Activated CD8-positive, alpha-beta T cell treated with anti-CD3 and anti-CD28 coated beads for 36 hours (primary cell): ENCODE measurements around the gene ZNF76. TPM values are rescaled to one million over a fixed set of nuclear protein-coding genes. Genes with fewer than 3 reads are reported as not detected.

ENCODE experiments used
- ATAC-seq: fragments of 200-7000 bp; cut with Tn5 transposase; one replicate; pipeline ENCODE4 v1.10.0; 2021; ENCODE audit warnings: mild to moderate bottlenecking, moderate library complexity
- CTCF ChIA-PET: fragments of 350-600 bp; sonication (Branson Sonifier 250); formaldehyde crosslinking; loops from one replicate; lab custom pipeline; 2021; ENCODE audit warnings: antibody characterized with exemption; lab: Charles Lee
- POLR2A ChIA-PET: fragments of 350-600 bp; sonication (Branson Sonifier 250); formaldehyde crosslinking; loops from one replicate; lab custom pipeline; 2021; ENCODE audit warnings: antibody characterized with exemption; lab: Charles Lee
- DNase-seq: peaks from one replicate; pipeline ENCODE4 v3.0.0-alpha.2; 2020
- H3K27ac Mint-ChIP-seq: one replicate; pipeline ENCODE4 v1.8.0; 2021; ENCODE audit warnings: mild to moderate bottlenecking, mixed read lengths
- H3K27me3 Mint-ChIP-seq: one replicate; pipeline ENCODE4 v1.8.0; 2021; ENCODE audit warnings: mixed read lengths
- H3K36me3 Mint-ChIP-seq: one replicate; pipeline ENCODE4 v1.8.0; 2021; ENCODE audit warnings: low read depth, mixed read lengths
- H3K4me1 Mint-ChIP-seq: one replicate; pipeline ENCODE4 v1.8.0; 2021; ENCODE audit warnings: low read depth, mixed read lengths
- H3K4me3 Mint-ChIP-seq: one replicate; pipeline ENCODE4 v1.8.0; 2021; ENCODE audit warnings: mild to moderate bottlenecking, moderate library complexity, mixed read lengths
- H3K9me3 Mint-ChIP-seq: one replicate; pipeline ENCODE4 v1.8.0; 2021; ENCODE audit warnings: mixed read lengths
- intact Hi-C: fragments of 100-400 bp; cut with micrococcal nuclease; formaldehyde crosslinking; loops from one replicate; pipeline ENCODE4 v1.10.0; 2022
- total RNA-seq, 2 experiments: library from RNA; stranded (reverse); gene quantifications; one replicate each; pipeline ENCODE4 v1.2.3, GENCODE V29; 2021
- TF ChIP-seq, protein P1 (sequence below): fragments of 200-600 bp; IDR thresholded peaks from one replicate; pipeline ENCODE4 v1.8.0; 2022; ENCODE audit warnings: antibody characterized with exemption, mild to moderate bottlenecking

ZNF76 gene
- total RNA-seq, 2 experiments from 2014 or later: 34.4 to 35.2 TPM

GRCh38 chr6:35275744-35276260, 16.3 kb downstream of the ZNF76 start:
- Mint-ChIP-seq H3K4me3 (no peak overlapping the region), H3K36me3 (peaks cover 5% of the 10 kb centered on the region), H3K27me3 (no peaks in the 10 kb centered on the region), H3K4me1 (peaks cover 4% of the 10 kb centered on the region), H3K9me3 (no peaks in the 10 kb centered on the region), H3K27ac (no peak overlapping the region)
- TF ChIP-seq, protein P1, sequence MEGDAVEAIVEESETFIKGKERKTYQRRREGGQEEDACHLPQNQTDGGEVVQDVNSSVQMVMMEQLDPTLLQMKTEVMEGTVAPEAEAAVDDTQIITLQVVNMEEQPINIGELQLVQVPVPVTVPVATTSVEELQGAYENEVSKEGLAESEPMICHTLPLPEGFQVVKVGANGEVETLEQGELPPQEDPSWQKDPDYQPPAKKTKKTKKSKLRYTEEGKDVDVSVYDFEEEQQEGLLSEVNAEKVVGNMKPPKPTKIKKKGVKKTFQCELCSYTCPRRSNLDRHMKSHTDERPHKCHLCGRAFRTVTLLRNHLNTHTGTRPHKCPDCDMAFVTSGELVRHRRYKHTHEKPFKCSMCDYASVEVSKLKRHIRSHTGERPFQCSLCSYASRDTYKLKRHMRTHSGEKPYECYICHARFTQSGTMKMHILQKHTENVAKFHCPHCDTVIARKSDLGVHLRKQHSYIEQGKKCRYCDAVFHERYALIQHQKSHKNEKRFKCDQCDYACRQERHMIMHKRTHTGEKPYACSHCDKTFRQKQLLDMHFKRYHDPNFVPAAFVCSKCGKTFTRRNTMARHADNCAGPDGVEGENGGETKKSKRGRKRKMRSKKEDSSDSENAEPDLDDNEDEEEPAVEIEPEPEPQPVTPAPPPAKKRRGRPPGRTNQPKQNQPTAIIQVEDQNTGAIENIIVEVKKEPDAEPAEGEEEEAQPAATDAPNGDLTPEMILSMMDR: no peak
- DNase-seq (no peak), ATAC-seq (no peak)
- POLR2A ChIA-PET: no interaction called here
- CTCF ChIA-PET: no interaction called here
- intact Hi-C loops: no loop called here

- Mint-ChIP-seq H3K4me1 (peaks cover 4% of the 10 kb centered on the region), H3K9me3 (no peaks in the 10 kb centered on the region), H3K36me3 (peaks cover 6% of the 10 kb centered on the region), H3K4me3 (no peak overlapping the region), H3K27me3 (no peaks in the 10 kb centered on the region), H3K27ac (no peak overlapping the region)
- CTCF ChIA-PET: interaction anchor here (1.0 to 2.1 kb wide), 2 partner anchors 8 to 18 kb away, joined by 3 to 10 read pairs; partner anchors contain the start of gene DEF6
- ATAC-seq (no peak), DNase-seq (no peak)
- TF ChIP-seq, protein P1: no peak
- POLR2A ChIA-PET: interaction anchor here (1.4 kb wide), 1 partner anchor 9 kb away, joined by 6 read pairs; no protein-coding TSS in a partner anchor
- intact Hi-C loops: no loop called here
Measured at GRCh38 chr6:35278708-35279107, 19.2 kb downstream of the ZNF76 start.

DNA sequence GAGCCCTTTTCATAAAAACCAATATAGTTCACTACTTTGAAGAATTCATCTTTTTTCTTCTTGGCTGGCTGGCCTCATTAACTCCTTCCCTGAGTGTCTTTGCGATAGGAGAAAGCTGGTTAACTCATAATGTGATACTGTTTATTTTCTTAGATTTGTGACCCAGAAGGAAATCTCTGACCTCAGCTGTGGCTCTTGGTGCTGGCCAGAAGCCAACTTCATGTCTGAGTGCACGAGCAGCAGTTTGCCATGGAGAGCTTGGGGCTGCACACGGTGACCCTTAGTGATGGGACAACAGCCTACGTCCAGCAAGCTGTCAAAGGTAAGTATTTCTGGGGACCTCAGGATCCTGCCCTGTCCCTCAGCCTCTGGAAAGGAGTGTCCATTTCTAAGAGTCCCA, 21.4 kb downstream of the ZNF76 start:
- no peak for DNase-seq
- TF ChIP-seq, protein P1: no peak
- Mint-ChIP-seq H3K36me3 (peaks cover 9% of the 10 kb centered on the region), H3K4me3 (no peak overlapping the region), H3K9me3 (no peaks in the 10 kb centered on the region), H3K27me3 (no peaks in the 10 kb centered on the region), H3K27ac (no peak overlapping the region), H3K4me1 (no peaks in the 10 kb centered on the region)
- CTCF ChIA-PET: interaction anchor here (2.1 kb wide), 1 partner anchor 16 kb away, joined by 10 read pairs; the partner anchor contains the start of gene DEF6
- intact Hi-C loops: no loop called here
- no peak for ATAC-seq
- POLR2A ChIA-PET: interaction anchor here (0.6 to 2.0 kb wide), 3 partner anchors 8 to 1582 kb away, joined by 3 to 6 read pairs (median 3); no protein-coding TSS in a partner anchor

GRCh38 chr6:35282472-35282871, 22.9 kb downstream of the ZNF76 start:
- no peaks in the 10 kb centered on the region for H3K4me1 Mint-ChIP-seq
- intact Hi-C loops: no loop called here
- H3K9me3 Mint-ChIP-seq: no peaks in the 10 kb centered on the region
- H3K27me3 Mint-ChIP-seq: no peaks in the 10 kb centered on the region
- ATAC-seq (no peak), DNase-seq (no peak)
- no peak overlapping the region for H3K27ac Mint-ChIP-seq
- no peak overlapping the region for H3K4me3 Mint-ChIP-seq
- ChIA-PET POLR2A (interaction anchor here (1.0 kb wide), 1 partner anchor 189 kb away, joined by 3 read pairs; no protein-coding TSS in a partner anchor), CTCF (no interaction called here)
- peaks cover 13% of the 10 kb centered on the region for H3K36me3 Mint-ChIP-seq
- TF ChIP-seq, protein P1: no peak

- no peak overlapping the region for H3K4me3 Mint-ChIP-seq
- H3K36me3 Mint-ChIP-seq: peaks cover 13% of the 10 kb centered on the region
- ChIA-PET POLR2A (interaction anchor here (1.0 to 1.2 kb wide), 3 partner anchors 11 to 188 kb away, joined by 3 to 4 read pairs (median 3); no protein-coding TSS in a partner anchor), CTCF (interaction anchor here (1.0 kb wide), 1 partner anchor 43 kb away, joined by 4 read pairs; no protein-coding TSS in a partner anchor)
- TF ChIP-seq, protein P1: no peak
- ATAC-seq: no peak
- DNase-seq: no peak
- no peaks in the 10 kb centered on the region for H3K9me3 Mint-ChIP-seq
- no peak overlapping the region for H3K27ac Mint-ChIP-seq
- H3K27me3 Mint-ChIP-seq: no peaks in the 10 kb centered on the region
- intact Hi-C loops: no loop called here
- H3K4me1 Mint-ChIP-seq: no peaks in the 10 kb centered on the region
Measured at GRCh38 chr6:35283361-35283760, 23.8 kb downstream of the ZNF76 start.
